ENCODE results near the gene NRP2.

DNA sequence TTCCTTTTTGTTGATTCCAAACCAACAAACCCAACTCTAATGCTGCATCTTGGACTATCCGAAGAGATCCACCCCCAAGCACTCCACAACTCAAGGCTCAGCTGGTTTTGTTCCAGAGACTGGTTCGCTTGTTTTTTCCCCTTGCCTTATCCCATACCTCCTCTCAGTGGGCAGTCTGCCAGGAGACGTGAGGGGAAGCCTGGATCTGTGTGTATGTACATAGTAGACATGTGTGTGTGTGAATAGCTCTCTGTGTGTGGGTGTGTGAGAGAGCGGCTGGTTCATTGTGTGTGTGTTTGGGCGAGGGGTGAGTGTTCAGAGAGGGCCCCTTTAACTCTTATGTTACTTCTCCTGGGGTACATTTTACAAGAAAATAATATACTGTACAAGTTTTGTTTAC lies 94.4 kb downstream of the NRP2 start:
- no peak for TF ChIP-seq CTCF (IDR thresholded peaks at IDR 0.05; ENCODE audit: borderline replicate concordance, extremely low read depth, low read length, poor library complexity, severe bottlenecking)
- no peak for TF ChIP-seq EZH2 (IDR thresholded peaks at IDR 0.05; ENCODE audit: borderline replicate concordance, low read depth, low read length, severe bottlenecking)
